GM23338 (cell line): ENCODE measurements around the gene TAC3.

Experiments used
- CREB1 ChIP-seq: fragments of 250-450 bp; sonication (Bioruptor Pico); IDR thresholded peaks from 2 replicates; pipeline ENCODE4 v1.5.0; 2020; ENCODE audit warnings: low read depth, mild to moderate bottlenecking, moderate library complexity
- EZH2 ChIP-seq: fragments of 200-600 bp; sonication (generic); IDR thresholded peaks from one replicate; pipeline ENCODE4 v1.8.0; 2017; ENCODE audit warnings: antibody characterized with exemption, mild to moderate bottlenecking, low read depth; ENCODE audit not compliant: unreplicated experiment
- EZH2phosphoT487 ChIP-seq: fragments of 200-600 bp; sonication (generic); IDR thresholded peaks from one replicate; pipeline ENCODE4 v1.8.1; 2018; ENCODE audit warnings: antibody characterized with exemption; ENCODE audit not compliant: unreplicated experiment
- JUNB ChIP-seq: IDR thresholded peaks from one replicate; pipeline ENCODE4 v1.6.1; 2016; ENCODE audit warnings: antibody characterized with exemption; ENCODE audit not compliant: unreplicated experiment
- POLR2AphosphoS5 ChIP-seq: IDR thresholded peaks from 2 replicates; pipeline ENCODE4 v1.6.1; 2016; ENCODE audit warnings: antibody characterized with exemption, low read depth
- ZNF331 ChIP-seq: fragments of 250-450 bp; sonication (Bioruptor Pico); IDR thresholded peaks from 2 replicates; pipeline ENCODE4 v1.5.0; 2020; ENCODE audit warnings: low read depth, mild to moderate bottlenecking, moderate library complexity
- ZNF462 ChIP-seq: fragments of 250-450 bp; sonication (Bioruptor Pico); IDR thresholded peaks from 2 replicates; pipeline ENCODE4 v1.5.0; 2020; ENCODE audit warnings: mild to moderate bottlenecking, moderate library complexity
- TF ChIP-seq, protein P1 (sequence below), 2 experiments: fragments of 200-600 bp in 1 of 2; sonication (generic) in 1 of 2; conservative IDR thresholded peaks; 2 replicates each; pipeline versions ENCODE4 v1.5.1 to v1.6.1; 2016 to 2017; ENCODE audit warnings: antibody characterized with exemption in 2 of 2, low read depth in 2 of 2, mild to moderate bottlenecking in 2 of 2, moderate library complexity in 1 of 2
- TF ChIP-seq, protein P2 (sequence below): IDR thresholded peaks from one replicate; pipeline ENCODE4 v1.6.1; 2018; ENCODE audit warnings: antibody characterized with exemption; ENCODE audit not compliant: unreplicated experiment

DNA sequence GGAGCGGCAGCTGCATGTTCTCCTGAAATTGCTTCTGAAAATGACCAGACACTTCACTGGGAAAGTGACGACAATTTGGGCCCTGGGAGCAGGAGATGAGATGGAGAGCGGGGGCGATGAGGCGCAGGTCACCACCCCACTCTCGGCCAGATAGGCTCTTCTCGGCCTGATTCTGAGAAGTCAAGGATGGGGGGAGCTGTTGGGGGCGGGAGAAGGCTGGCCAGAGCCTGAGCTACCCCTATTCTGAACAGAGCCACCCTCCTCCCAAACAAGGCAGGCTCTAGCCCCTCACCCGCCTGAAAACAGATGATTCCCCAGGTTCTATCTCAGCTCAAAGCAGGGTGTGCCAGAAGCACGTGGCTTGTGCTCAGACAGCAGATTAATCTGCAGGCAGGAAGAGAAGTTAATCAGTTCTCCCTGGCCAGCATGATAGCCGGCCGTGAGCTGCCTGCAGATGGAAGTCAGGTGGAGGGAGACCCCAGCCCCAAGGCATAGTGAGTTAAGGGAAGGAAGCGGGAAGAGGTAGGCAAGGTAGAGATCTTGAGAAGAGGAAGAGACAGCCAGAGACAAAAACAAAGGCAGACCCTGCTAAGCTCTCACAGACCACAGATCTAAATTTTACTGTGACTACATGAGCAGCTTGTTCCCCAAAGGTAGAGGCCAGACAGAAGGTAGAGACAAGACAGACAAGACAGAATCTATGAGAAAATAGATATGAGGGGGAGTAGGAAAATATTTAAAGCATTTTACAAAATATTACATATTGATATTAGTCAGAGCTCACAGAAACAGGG, 10.9 kb upstream of the TAC3 start:
- TF ChIP-seq CREB1 (CRISPR knock-in tag) (no peak), JUNB (no peak), EZH2 (no peak), EZH2phosphoT487 (no peak), ZNF462 (no peak), POLR2AphosphoS5 (no peak), ZNF331 (CRISPR knock-in tag) (no peak)
- TF ChIP-seq, protein P1, sequence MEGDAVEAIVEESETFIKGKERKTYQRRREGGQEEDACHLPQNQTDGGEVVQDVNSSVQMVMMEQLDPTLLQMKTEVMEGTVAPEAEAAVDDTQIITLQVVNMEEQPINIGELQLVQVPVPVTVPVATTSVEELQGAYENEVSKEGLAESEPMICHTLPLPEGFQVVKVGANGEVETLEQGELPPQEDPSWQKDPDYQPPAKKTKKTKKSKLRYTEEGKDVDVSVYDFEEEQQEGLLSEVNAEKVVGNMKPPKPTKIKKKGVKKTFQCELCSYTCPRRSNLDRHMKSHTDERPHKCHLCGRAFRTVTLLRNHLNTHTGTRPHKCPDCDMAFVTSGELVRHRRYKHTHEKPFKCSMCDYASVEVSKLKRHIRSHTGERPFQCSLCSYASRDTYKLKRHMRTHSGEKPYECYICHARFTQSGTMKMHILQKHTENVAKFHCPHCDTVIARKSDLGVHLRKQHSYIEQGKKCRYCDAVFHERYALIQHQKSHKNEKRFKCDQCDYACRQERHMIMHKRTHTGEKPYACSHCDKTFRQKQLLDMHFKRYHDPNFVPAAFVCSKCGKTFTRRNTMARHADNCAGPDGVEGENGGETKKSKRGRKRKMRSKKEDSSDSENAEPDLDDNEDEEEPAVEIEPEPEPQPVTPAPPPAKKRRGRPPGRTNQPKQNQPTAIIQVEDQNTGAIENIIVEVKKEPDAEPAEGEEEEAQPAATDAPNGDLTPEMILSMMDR (conservative IDR thresholded peaks at IDR 0.05; ENCODE audit: low read depth in 2 of 2), result no peak
- TF ChIP-seq, protein P2, sequence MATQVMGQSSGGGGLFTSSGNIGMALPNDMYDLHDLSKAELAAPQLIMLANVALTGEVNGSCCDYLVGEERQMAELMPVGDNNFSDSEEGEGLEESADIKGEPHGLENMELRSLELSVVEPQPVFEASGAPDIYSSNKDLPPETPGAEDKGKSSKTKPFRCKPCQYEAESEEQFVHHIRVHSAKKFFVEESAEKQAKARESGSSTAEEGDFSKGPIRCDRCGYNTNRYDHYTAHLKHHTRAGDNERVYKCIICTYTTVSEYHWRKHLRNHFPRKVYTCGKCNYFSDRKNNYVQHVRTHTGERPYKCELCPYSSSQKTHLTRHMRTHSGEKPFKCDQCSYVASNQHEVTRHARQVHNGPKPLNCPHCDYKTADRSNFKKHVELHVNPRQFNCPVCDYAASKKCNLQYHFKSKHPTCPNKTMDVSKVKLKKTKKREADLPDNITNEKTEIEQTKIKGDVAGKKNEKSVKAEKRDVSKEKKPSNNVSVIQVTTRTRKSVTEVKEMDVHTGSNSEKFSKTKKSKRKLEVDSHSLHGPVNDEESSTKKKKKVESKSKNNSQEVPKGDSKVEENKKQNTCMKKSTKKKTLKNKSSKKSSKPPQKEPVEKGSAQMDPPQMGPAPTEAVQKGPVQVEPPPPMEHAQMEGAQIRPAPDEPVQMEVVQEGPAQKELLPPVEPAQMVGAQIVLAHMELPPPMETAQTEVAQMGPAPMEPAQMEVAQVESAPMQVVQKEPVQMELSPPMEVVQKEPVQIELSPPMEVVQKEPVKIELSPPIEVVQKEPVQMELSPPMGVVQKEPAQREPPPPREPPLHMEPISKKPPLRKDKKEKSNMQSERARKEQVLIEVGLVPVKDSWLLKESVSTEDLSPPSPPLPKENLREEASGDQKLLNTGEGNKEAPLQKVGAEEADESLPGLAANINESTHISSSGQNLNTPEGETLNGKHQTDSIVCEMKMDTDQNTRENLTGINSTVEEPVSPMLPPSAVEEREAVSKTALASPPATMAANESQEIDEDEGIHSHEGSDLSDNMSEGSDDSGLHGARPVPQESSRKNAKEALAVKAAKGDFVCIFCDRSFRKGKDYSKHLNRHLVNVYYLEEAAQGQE, result no peak
